Sigmoid colon (tissue), 3 donors: ENCODE measurements around the gene SGTA.

Experiments
- CTCF ChIP-seq, 4 experiments: fragments of 450-650 bp in 3 of 4; fragments of 200-600 bp in 1 of 4; IDR thresholded peaks; one replicate each; pipeline ENCODE4 v1.5.1; 2016 to 2019; ENCODE audit warnings: antibody characterized with exemption in 4 of 4, mild to moderate bottlenecking in 3 of 4, moderate library complexity in 2 of 4
- POLR2A ChIP-seq, 2 donors: fragments of 450-650 bp; IDR thresholded peaks; one replicate each; pipeline ENCODE4 v1.6.1; 2016; ENCODE audit warnings: antibody characterized with exemption in 2 of 2, mild to moderate bottlenecking in 2 of 2, moderate library complexity in 2 of 2

GRCh38 chr19:2774953-2775555 lies 8.0 kb downstream of the SGTA start:
- TF ChIP-seq POLR2A (IDR thresholded peaks at IDR 0.05) (no peak), CTCF (IDR thresholded peaks at IDR 0.05) (no peak)
